ENCODE data around the gene GALNS.
A peak's percentile ranks its signal among the peaks of the same experiment; 100 is the strongest.

Gene GALNS

GRCh38 chr16:88874938-88875599 lies 18.3 kb upstream of the GALNS start:
- DNase-seq, result no peak

GRCh38 chr16:88872650-88873331 lies 16.0 kb upstream of the GALNS start:
- DNase-seq, result no peak

- DNase-seq, result no peak
Measured at GRCh38 chr16:88871730-88872416, 15.1 kb upstream of the GALNS start.

- no peak for DNase-seq
Measured at GRCh38 chr16:88871349-88871702, 14.6 kb upstream of the GALNS start.

GRCh38 chr16:88870608-88871348 lies 14.0 kb upstream of the GALNS start:
- no peak for DNase-seq

GRCh38 chr16:88869673-88869980 lies 12.9 kb upstream of the GALNS start:
- DNase-seq, result no peak

GRCh38 chr16:88868974-88869672 lies 12.4 kb upstream of the GALNS start:
- no peak for DNase-seq

GRCh38 chr16:88867581-88868246 lies 11.0 kb upstream of the GALNS start:
- no peak for DNase-seq

- DNase-seq, result no peak
Measured at GRCh38 chr16:88866151-88866920, 9.6 kb upstream of the GALNS start, which contains the start of gene PABPN1L. Gene PABPN1L (minus strand): TSS chr16:88866660. CDS start chr16:88866606, 54 bp downstream.

- DNase-seq, result no peak
Measured at GRCh38 chr16:88865742-88866141, 9.0 kb upstream of the GALNS start.

GRCh38 chr16:88865310-88865709 lies 8.6 kb upstream of the GALNS start:
- no peak for DNase-seq

GRCh38 chr16:88864521-88864920 lies 7.8 kb upstream of the GALNS start:
- no peak for DNase-seq

GRCh38 chr16:88864099-88864498 lies 7.4 kb upstream of the GALNS start:
- no peak for DNase-seq

GRCh38 chr16:88863426-88863825 lies 6.7 kb upstream of the GALNS start:
- no peak for DNase-seq

GRCh38 chr16:88862968-88863367 lies 6.2 kb upstream of the GALNS start:
- no peak for DNase-seq

- DNase-seq, result no peak
Measured at GRCh38 chr16:88861359-88861758, 4.6 kb upstream of the GALNS start.

GRCh38 chr16:88859381-88860091 lies 2.8 kb upstream of the GALNS start:
- no peak for DNase-seq

- peak; percentile 82 for DNase-seq
Measured at GRCh38 chr16:88857728-88858339, 1.1 kb upstream of the GALNS start.

GRCh38 chr16:88856122-88856827 lies 472 bp downstream of the GALNS start:
- DNase-seq, result no peak

- DNase-seq, result no peak
Measured at GRCh38 chr16:88855736-88856121, 1.0 kb downstream of the GALNS start.

Measured in activated naive CD4-positive, alpha-beta T cell treated with anti-CD3 and anti-CD28 coated beads, Interleukin-2, amount 50 U/mL, for 16 hours (primary cell).